T-helper 1 cell treated with Interleukin-12 subunit alpha and Interleukin-12 subunit beta and Interleukin-4 antibody, amounts not matched to agents 30 μg/mL and 1 μg/mL, for 36 hours (primary cell): ENCODE data around the gene FAM53B.
A peak's percentile ranks its signal among the peaks of the same experiment; 100 is the strongest.

Source experiments
- H3K27ac Mint-ChIP-seq: one replicate; pipeline ENCODE4 v1.8.0; 2021; ENCODE audit warnings: mild to moderate bottlenecking, mixed read lengths
- H3K27me3 Mint-ChIP-seq: one replicate; pipeline ENCODE4 v1.8.0; 2021; ENCODE audit warnings: low read depth, mixed read lengths
- H3K36me3 Mint-ChIP-seq: one replicate; pipeline ENCODE4 v1.8.0; 2021; ENCODE audit warnings: low read depth, mixed read lengths
- H3K4me1 Mint-ChIP-seq: one replicate; pipeline ENCODE4 v1.8.0; 2021; ENCODE audit warnings: low read depth, mixed read lengths
- H3K4me3 Mint-ChIP-seq: one replicate; pipeline ENCODE4 v1.8.0; 2021; ENCODE audit warnings: mild to moderate bottlenecking, moderate library complexity, mixed read lengths
- H3K9me3 Mint-ChIP-seq: one replicate; pipeline ENCODE4 v1.8.0; 2021; ENCODE audit warnings: mixed read lengths

FAM53B gene

GRCh38 chr10:124703372-124703771, 40.8 kb downstream of the FAM53B start:
- Mint-ChIP-seq H3K27ac (peak overlapping the region; percentile 95), H3K9me3 (no peaks in the 10 kb centered on the region), H3K36me3 (peaks cover 50% of the 10 kb centered on the region), H3K27me3 (no peaks in the 10 kb centered on the region), H3K4me1 (peaks cover 80% of the 10 kb centered on the region), H3K4me3 (peak overlapping the region; percentile 13)

- H3K27ac Mint-ChIP-seq, result peak overlapping the region; percentile 95
- peak overlapping the region; percentile 63 for H3K4me3 Mint-ChIP-seq
- H3K36me3 Mint-ChIP-seq, result peaks cover 51% of the 10 kb centered on the region
- peaks cover 85% of the 10 kb centered on the region for H3K4me1 Mint-ChIP-seq
- H3K27me3 Mint-ChIP-seq, result no peaks in the 10 kb centered on the region
- no peaks in the 10 kb centered on the region for H3K9me3 Mint-ChIP-seq
Observed at GRCh38 chr10:124701881-124702656, 42.1 kb downstream of the FAM53B start.

- Mint-ChIP-seq H3K9me3 (no peaks in the 10 kb centered on the region), H3K27me3 (no peaks in the 10 kb centered on the region), H3K4me1 (peaks cover 88% of the 10 kb centered on the region), H3K36me3 (peaks cover 54% of the 10 kb centered on the region), H3K4me3 (no peak overlapping the region), H3K27ac (peak overlapping the region; percentile 89)
Observed at GRCh38 chr10:124701435-124701834, 42.7 kb downstream of the FAM53B start.

GRCh38 chr10:124701038-124701365, 43.2 kb downstream of the FAM53B start:
- Mint-ChIP-seq H3K9me3 (no peaks in the 10 kb centered on the region), H3K4me1 (peaks cover 89% of the 10 kb centered on the region), H3K27me3 (no peaks in the 10 kb centered on the region), H3K27ac (peak overlapping the region; percentile 89), H3K36me3 (peaks cover 53% of the 10 kb centered on the region), H3K4me3 (no peak overlapping the region)

GRCh38 chr10:124700293-124701037, 43.7 kb downstream of the FAM53B start:
- no peak overlapping the region for H3K4me3 Mint-ChIP-seq
- H3K36me3 Mint-ChIP-seq, result peaks cover 53% of the 10 kb centered on the region
- no peaks in the 10 kb centered on the region for H3K9me3 Mint-ChIP-seq
- H3K27ac Mint-ChIP-seq, result peak overlapping the region; percentile 79
- H3K4me1 Mint-ChIP-seq, result peaks cover 88% of the 10 kb centered on the region
- no peaks in the 10 kb centered on the region for H3K27me3 Mint-ChIP-seq

- H3K4me3 Mint-ChIP-seq, result no peak overlapping the region
- no peaks in the 10 kb centered on the region for H3K27me3 Mint-ChIP-seq
- peaks cover 57% of the 10 kb centered on the region for H3K36me3 Mint-ChIP-seq
- H3K9me3 Mint-ChIP-seq, result no peaks in the 10 kb centered on the region
- peaks cover 91% of the 10 kb centered on the region for H3K4me1 Mint-ChIP-seq
- peak overlapping the region; percentile 94 for H3K27ac Mint-ChIP-seq
Observed at GRCh38 chr10:124699471-124700292, 44.5 kb downstream of the FAM53B start.

GRCh38 chr10:124698545-124699469, 45.4 kb downstream of the FAM53B start:
- Mint-ChIP-seq H3K27ac (peak overlapping the region; percentile 94), H3K9me3 (no peaks in the 10 kb centered on the region), H3K36me3 (peaks cover 57% of the 10 kb centered on the region), H3K4me1 (peaks cover 91% of the 10 kb centered on the region), H3K4me3 (peak overlapping the region; percentile 49), H3K27me3 (no peaks in the 10 kb centered on the region)

- H3K36me3 Mint-ChIP-seq, result peaks cover 57% of the 10 kb centered on the region
- H3K9me3 Mint-ChIP-seq, result no peaks in the 10 kb centered on the region
- H3K27ac Mint-ChIP-seq, result peak overlapping the region; percentile 94
- H3K4me3 Mint-ChIP-seq, result peak overlapping the region; percentile 57
- no peaks in the 10 kb centered on the region for H3K27me3 Mint-ChIP-seq
- H3K4me1 Mint-ChIP-seq, result peaks cover 88% of the 10 kb centered on the region
Observed at GRCh38 chr10:124697837-124698544, 46.2 kb downstream of the FAM53B start.

- peak overlapping the region; percentile 94 for H3K27ac Mint-ChIP-seq
- no peaks in the 10 kb centered on the region for H3K9me3 Mint-ChIP-seq
Observed at GRCh38 chr10:124697443-124697836, 46.7 kb downstream of the FAM53B start.

GRCh38 chr10:124696446-124697392, 47.5 kb downstream of the FAM53B start:
- Mint-ChIP-seq H3K4me3 (peak overlapping the region; percentile 57), H3K9me3 (no peaks in the 10 kb centered on the region), H3K27me3 (no peaks in the 10 kb centered on the region), H3K27ac (peak overlapping the region; percentile 94), H3K4me1 (peaks cover 76% of the 10 kb centered on the region), H3K36me3 (peaks cover 58% of the 10 kb centered on the region)

More at GRCh38 chr10:124697443-124697836, 46.7 kb downstream of the FAM53B start:
- H3K4me1 Mint-ChIP-seq, result peaks cover 82% of the 10 kb centered on the region
- peak overlapping the region; percentile 57 for H3K4me3 Mint-ChIP-seq
- H3K27me3 Mint-ChIP-seq, result no peaks in the 10 kb centered on the region
- H3K36me3 Mint-ChIP-seq, result peaks cover 61% of the 10 kb centered on the region

- H3K9me3 Mint-ChIP-seq, result no peaks in the 10 kb centered on the region
- peaks cover 71% of the 10 kb centered on the region for H3K4me1 Mint-ChIP-seq
- H3K27ac Mint-ChIP-seq, result peak overlapping the region; percentile 94
- H3K36me3 Mint-ChIP-seq, result peaks cover 55% of the 10 kb centered on the region
- H3K4me3 Mint-ChIP-seq, result peak overlapping the region; percentile 55
- no peaks in the 10 kb centered on the region for H3K27me3 Mint-ChIP-seq
Observed at GRCh38 chr10:124695259-124695658, 48.9 kb downstream of the FAM53B start.

- peak overlapping the region; percentile 55 for H3K4me3 Mint-ChIP-seq
- peaks cover 53% of the 10 kb centered on the region for H3K36me3 Mint-ChIP-seq
- H3K27ac Mint-ChIP-seq, result peak overlapping the region; percentile 94
- no peaks in the 10 kb centered on the region for H3K27me3 Mint-ChIP-seq
- H3K9me3 Mint-ChIP-seq, result no peaks in the 10 kb centered on the region
- peaks cover 74% of the 10 kb centered on the region for H3K4me1 Mint-ChIP-seq
Observed at GRCh38 chr10:124694481-124695220, 49.5 kb downstream of the FAM53B start.
